Fibroblast of villous mesenchyme (primary cell): ENCODE data around the gene RTL5. TPM values are rescaled to one million over a fixed set of nuclear protein-coding genes. Genes with fewer than 3 reads are reported as not detected.

ENCODE experiments used
- DNase-seq: peaks from one replicate; pipeline ENCODE4 v3.0.0-alpha.2; 2010; ENCODE audit warnings: low read depth
- H3K4me3 ChIP-seq: 2 replicates; pipeline ENCODE4 v1.5.1; 2011; ENCODE audit warnings: low read depth, mild to moderate bottlenecking, low read length
- CTCF ChIP-seq: IDR thresholded peaks from 2 replicates; pipeline ENCODE4 v1.5.1; 2012; ENCODE audit warnings: low read depth, mild to moderate bottlenecking, low read length; ENCODE audit not compliant: insufficient read depth
- total RNA-seq: library from RNA; depleted of rRNA; stranded (reverse); fragments of >200 nt; gene quantifications from 2 replicates; pipeline ENCODE4 v1.2.3, GENCODE V29; 2012

Gene RTL5
- total RNA-seq, 1 donor = 2.2 TPM

- DNase-seq = no peak
Observed at GRCh38 chrX:72158773-72159172, 27.1 kb upstream of the RTL5 start.

DNA sequence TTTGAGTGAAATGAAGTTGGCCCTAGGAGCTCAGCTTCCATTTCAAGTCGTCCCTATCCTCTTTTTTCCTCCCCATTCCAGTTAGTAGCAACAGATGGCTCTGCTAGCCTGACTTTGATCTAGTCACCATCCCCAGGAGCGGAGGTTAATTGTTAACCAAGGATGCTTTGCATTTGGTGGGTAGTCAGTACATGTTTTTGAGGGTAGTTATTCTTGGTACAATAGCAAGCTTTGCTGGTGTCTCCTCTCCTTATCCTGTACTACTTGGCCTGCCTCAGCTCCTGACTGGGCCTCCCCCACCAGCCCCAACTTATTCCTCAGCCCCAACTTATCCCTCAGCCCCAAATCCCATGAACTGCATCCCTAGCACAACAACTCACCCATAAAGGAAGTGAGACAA lies 14.8 kb upstream of the RTL5 start:
- no peak overlapping the region for H3K4me3 ChIP-seq
- no peak for TF ChIP-seq CTCF
- DNase-seq = no peak

More at GRCh38 chrX:72158773-72159172, 27.1 kb upstream of the RTL5 start:
- no peak for TF ChIP-seq CTCF
- no peak overlapping the region for H3K4me3 ChIP-seq

GRCh38 chrX:72145181-72145580 lies 13.5 kb upstream of the RTL5 start:
- H3K4me3 ChIP-seq = no peak overlapping the region
- no peak for DNase-seq
- TF ChIP-seq CTCF = no peak

GRCh38 chrX:72143609-72143907 lies 11.8 kb upstream of the RTL5 start:
- DNase-seq = no peak
- TF ChIP-seq CTCF = no peak
- no peak overlapping the region for H3K4me3 ChIP-seq

- TF ChIP-seq CTCF = no peak
- DNase-seq = no peak
Observed at GRCh38 chrX:72142794-72143608, 11.3 kb upstream of the RTL5 start.

GRCh38 chrX:72142094-72142793 lies 10.5 kb upstream of the RTL5 start:
- no peak for TF ChIP-seq CTCF
- DNase-seq = no peak
- no peak overlapping the region for H3K4me3 ChIP-seq

More at GRCh38 chrX:72142794-72143608, 11.3 kb upstream of the RTL5 start:
- no peak overlapping the region for H3K4me3 ChIP-seq
